HepG2 (cell line): ENCODE measurements around the gene SMYD1. TPM values are rescaled to one million over a fixed set of nuclear protein-coding genes. Genes with fewer than 3 reads are reported as not detected.

Experiments used
- ARHGAP35 ChIP-seq: sonication (generic); formaldehyde crosslinking; IDR thresholded peaks from 2 replicates; pipeline ENCODE4 v1.9.0; 2022; ENCODE audit warnings: mild to moderate bottlenecking, inconsistent platforms, moderate library complexity, missing genetic modification reagents, borderline replicate concordance
- ETV6 ChIP-seq: sonication (generic); formaldehyde crosslinking; conservative IDR thresholded peaks from 2 replicates; pipeline ENCODE4 v1.4.0; 2020; ENCODE audit warnings: missing genetic modification reagents
- HNRNPK ChIP-seq: fragments of 200-400 bp; formaldehyde crosslinking; IDR thresholded peaks from 2 replicates; pipeline ENCODE4 v1.6.1; 2018; ENCODE audit warnings: low read length, low read depth, moderate library complexity, mild to moderate bottlenecking; ENCODE audit not compliant: poor library complexity, severe bottlenecking
- NFKB2 ChIP-seq: sonication (generic); formaldehyde crosslinking; IDR thresholded peaks from 2 replicates; pipeline ENCODE4 v1.4.0; 2020; ENCODE audit warnings: missing genetic modification reagents, borderline replicate concordance
- PITX1 ChIP-seq: sonication (generic); formaldehyde crosslinking; IDR thresholded peaks from 2 replicates; pipeline ENCODE4 v1.5.1; 2020; ENCODE audit warnings: mild to moderate bottlenecking, missing genetic modification reagents
- POLR2A ChIP-seq, 2 experiments: IDR thresholded peaks; 2 replicates each; pipeline ENCODE4 v1.6.1; 2011; ENCODE audit warnings: low read depth in 2 of 2, low read length in 2 of 2, mild to moderate bottlenecking in 1 of 2, moderate library complexity in 1 of 2; ENCODE audit not compliant: insufficient read depth in 1 of 2
- SMC3 ChIP-seq: IDR thresholded peaks from 2 replicates; pipeline ENCODE4 v1.6.1; 2011; ENCODE audit warnings: low read length, improper control_type of control experiment
- SP5 ChIP-seq: IDR thresholded peaks from 2 replicates; pipeline ENCODE4 v1.6.1; 2016; ENCODE audit warnings: low read depth, borderline replicate concordance
- SSRP1 ChIP-seq: IDR thresholded peaks from 2 replicates; pipeline ENCODE4 v1.6.1; 2016; ENCODE audit warnings: control low read depth
- ZKSCAN1 ChIP-seq: fragments of 150-350 bp; IDR thresholded peaks from 2 replicates; pipeline ENCODE4 v1.6.1; 2014; ENCODE audit warnings: low read length
- ZNF333 ChIP-seq: sonication (generic); formaldehyde crosslinking; IDR thresholded peaks from 2 replicates; pipeline ENCODE4 v1.4.0; 2020; ENCODE audit warnings: mild to moderate bottlenecking, missing genetic modification reagents, borderline replicate concordance
- ZNF496 ChIP-seq: sonication (generic); formaldehyde crosslinking; IDR thresholded peaks from 2 replicates; pipeline ENCODE4 v1.8.1; 2023; ENCODE audit warnings: mild to moderate bottlenecking, moderate library complexity, missing genetic modification reagents; ENCODE audit not compliant: insufficient replicate concordance
- ZNF781 ChIP-seq: sonication (generic); formaldehyde crosslinking; IDR thresholded peaks from 2 replicates; pipeline ENCODE4 v1.5.1; 2020; ENCODE audit warnings: borderline replicate concordance, mild to moderate bottlenecking, missing genetic modification reagents; ENCODE audit errors: not compliant biosample characterization
- ZNF788 ChIP-seq: sonication (generic); formaldehyde crosslinking; IDR thresholded peaks from 2 replicates; pipeline ENCODE4 v1.5.0; 2020; ENCODE audit warnings: mild to moderate bottlenecking, missing genetic modification reagents, borderline replicate concordance
- ZNF841 ChIP-seq: sonication (generic); formaldehyde crosslinking; IDR thresholded peaks from 2 replicates; pipeline ENCODE4 v1.8.1; 2023; ENCODE audit warnings: missing genetic modification reagents, borderline replicate concordance
- ZSCAN29 ChIP-seq: sonication (generic); formaldehyde crosslinking; conservative IDR thresholded peaks from 2 replicates; pipeline ENCODE4 v1.4.0; 2020; ENCODE audit warnings: mild to moderate bottlenecking, missing genetic modification reagents
- polyA plus RNA-seq, 8 experiments: library from polyadenylated mRNA; depleted of rRNA in 3 of 8; stranded (reverse) in 7 of 8; unstranded in 1 of 8; fragments of >200 nt; fragmentation: Illumina TruSeq in 4 of 8; extraction: Trizol in 4 of 8; gene quantifications; 2 replicates each; pipeline versions ENCODE4 v1.2.1 to v1.2.3, GENCODE V29; 2011 to 2016; ENCODE audit warnings: low read depth in 4 of 8, missing spikeins in 1 of 8, mixed read lengths in 1 of 8; ENCODE audit not compliant: insufficient read depth in 1 of 8
- total RNA-seq, 5 experiments: library from RNA; depleted of rRNA; stranded (reverse); fragments of >200 nt; fragmentation: Illumina TruSeq; extraction: Trizol; gene quantifications; 2 replicates each; pipeline ENCODE4 v1.2.3, GENCODE V29; 2016; ENCODE audit warnings: low read depth in 1 of 5
- TF ChIP-seq, protein P1 (sequence below): sonication (generic); formaldehyde crosslinking; IDR thresholded peaks from 2 replicates; pipeline ENCODE4 v1.4.0; 2020; ENCODE audit warnings: mild to moderate bottlenecking, missing genetic modification reagents, borderline replicate concordance
- TF ChIP-seq, protein P2 (sequence below): sonication (generic); formaldehyde crosslinking; IDR thresholded peaks from 2 replicates; pipeline ENCODE4 v1.4.0; 2020; ENCODE audit warnings: missing genetic modification reagents
- TF ChIP-seq, protein P3 (sequence below): sonication (generic); formaldehyde crosslinking; IDR thresholded peaks from 2 replicates; pipeline ENCODE4 v1.5.1; 2020; ENCODE audit warnings: mild to moderate bottlenecking, missing genetic modification reagents, moderate library complexity

The SMYD1 gene
- total and polyA plus RNA-seq, 2 of the 13 experiments (the other 11 are each of a cell fraction or from before 2014, with no cell fraction given) = not detected

DNA sequence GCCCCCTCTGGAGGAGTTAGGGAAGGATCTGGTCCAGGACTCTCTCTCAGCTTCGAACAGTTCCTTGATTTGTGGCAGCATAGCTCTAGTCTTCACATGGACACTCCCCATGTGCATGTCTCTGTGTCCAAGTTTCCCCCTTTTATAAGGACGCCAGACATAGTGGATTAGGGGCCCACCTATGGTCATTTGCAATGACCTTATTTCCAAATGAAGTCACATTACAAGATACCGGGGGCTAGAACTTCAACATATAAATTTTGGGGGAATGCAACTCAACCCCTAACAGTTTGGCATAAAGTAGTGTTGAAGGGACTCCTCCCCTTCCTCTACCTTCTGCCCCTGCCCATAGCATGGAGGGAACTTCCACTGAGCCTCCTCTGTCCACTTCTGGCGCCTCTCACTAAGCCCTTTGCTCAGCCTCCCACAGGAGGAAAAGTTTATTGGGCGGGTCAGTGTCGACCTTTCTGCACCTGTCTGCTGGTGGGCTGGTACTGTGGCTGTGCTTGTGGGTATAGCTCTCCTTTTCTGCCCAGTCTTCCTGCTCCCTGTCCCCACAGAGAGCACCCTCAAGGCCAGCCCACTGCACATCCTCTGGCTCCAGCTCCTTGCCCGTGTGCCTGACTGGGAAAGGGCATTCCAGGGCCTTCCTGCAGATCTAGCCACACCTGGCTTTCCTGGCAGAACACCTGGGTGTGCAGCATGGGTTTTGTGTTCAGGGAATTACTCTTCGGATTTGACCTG is 54.7 kb downstream of the SMYD1 start (continued):
- TF ChIP-seq, protein P1, sequence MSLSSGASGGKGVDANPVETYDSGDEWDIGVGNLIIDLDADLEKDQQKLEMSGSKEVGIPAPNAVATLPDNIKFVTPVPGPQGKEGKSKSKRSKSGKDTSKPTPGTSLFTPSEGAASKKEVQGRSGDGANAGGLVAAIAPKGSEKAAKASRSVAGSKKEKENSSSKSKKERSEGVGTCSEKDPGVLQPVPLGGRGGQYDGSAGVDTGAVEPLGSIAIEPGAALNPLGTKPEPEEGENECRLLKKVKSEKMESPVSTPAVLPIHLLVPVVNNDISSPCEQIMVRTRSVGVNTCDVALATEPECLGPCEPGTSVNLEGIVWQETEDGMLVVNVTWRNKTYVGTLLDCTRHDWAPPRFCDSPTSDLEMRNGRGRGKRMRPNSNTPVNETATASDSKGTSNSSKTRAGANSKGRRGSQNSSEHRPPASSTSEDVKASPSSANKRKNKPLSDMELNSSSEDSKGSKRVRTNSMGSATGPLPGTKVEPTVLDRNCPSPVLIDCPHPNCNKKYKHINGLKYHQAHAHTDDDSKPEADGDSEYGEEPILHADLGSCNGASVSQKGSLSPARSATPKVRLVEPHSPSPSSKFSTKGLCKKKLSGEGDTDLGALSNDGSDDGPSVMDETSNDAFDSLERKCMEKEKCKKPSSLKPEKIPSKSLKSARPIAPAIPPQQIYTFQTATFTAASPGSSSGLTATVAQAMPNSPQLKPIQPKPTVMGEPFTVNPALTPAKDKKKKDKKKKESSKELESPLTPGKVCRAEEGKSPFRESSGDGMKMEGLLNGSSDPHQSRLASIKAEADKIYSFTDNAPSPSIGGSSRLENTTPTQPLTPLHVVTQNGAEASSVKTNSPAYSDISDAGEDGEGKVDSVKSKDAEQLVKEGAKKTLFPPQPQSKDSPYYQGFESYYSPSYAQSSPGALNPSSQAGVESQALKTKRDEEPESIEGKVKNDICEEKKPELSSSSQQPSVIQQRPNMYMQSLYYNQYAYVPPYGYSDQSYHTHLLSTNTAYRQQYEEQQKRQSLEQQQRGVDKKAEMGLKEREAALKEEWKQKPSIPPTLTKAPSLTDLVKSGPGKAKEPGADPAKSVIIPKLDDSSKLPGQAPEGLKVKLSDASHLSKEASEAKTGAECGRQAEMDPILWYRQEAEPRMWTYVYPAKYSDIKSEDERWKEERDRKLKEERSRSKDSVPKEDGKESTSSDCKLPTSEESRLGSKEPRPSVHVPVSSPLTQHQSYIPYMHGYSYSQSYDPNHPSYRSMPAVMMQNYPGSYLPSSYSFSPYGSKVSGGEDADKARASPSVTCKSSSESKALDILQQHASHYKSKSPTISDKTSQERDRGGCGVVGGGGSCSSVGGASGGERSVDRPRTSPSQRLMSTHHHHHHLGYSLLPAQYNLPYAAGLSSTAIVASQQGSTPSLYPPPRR = peak; percentile 66
- TF ChIP-seq ZNF781 (CRISPR knock-in tag) = no peak
- TF ChIP-seq ZKSCAN1 = no peak
- peak in 1 of 2 experiments; percentile 89; a peak in 2 of 4 replicates for TF ChIP-seq POLR2A (IDR thresholded peaks at IDR 0.05; ENCODE audit: insufficient read depth in 1 of 2, low read depth in 2 of 2, low read length in 2 of 2)
- TF ChIP-seq HNRNPK = no peak
- TF ChIP-seq ARHGAP35 (CRISPR knock-in tag) = 0 out of 2 replicates have a peak, but pooled peaks have one; percentile 71
- no peak for TF ChIP-seq SMC3
- TF ChIP-seq SP5 = 0 out of 2 replicates have a peak, but pooled peaks have one; percentile 41
- TF ChIP-seq NFKB2 (CRISPR knock-in tag) = peak; percentile 88; the same call in 1 of the 2 replicates
- TF ChIP-seq, protein P2, sequence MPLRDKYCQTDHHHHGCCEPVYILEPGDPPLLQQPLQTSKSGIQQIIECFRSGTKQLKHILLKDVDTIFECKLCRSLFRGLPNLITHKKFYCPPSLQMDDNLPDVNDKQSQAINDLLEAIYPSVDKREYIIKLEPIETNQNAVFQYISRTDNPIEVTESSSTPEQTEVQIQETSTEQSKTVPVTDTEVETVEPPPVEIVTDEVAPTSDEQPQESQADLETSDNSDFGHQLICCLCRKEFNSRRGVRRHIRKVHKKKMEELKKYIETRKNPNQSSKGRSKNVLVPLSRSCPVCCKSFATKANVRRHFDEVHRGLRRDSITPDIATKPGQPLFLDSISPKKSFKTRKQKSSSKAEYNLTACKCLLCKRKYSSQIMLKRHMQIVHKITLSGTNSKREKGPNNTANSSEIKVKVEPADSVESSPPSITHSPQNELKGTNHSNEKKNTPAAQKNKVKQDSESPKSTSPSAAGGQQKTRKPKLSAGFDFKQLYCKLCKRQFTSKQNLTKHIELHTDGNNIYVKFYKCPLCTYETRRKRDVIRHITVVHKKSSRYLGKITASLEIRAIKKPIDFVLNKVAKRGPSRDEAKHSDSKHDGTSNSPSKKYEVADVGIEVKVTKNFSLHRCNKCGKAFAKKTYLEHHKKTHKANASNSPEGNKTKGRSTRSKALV (CRISPR knock-in tag) = peak; percentile 69; the same call in 1 of the 2 replicates
- peak; percentile 36; the same call in 1 of the 2 replicates for TF ChIP-seq PITX1 (CRISPR knock-in tag)
- no peak for TF ChIP-seq ZNF333 (CRISPR knock-in tag)
- TF ChIP-seq ZNF788 (CRISPR knock-in tag) = peak; percentile 35; the same call in 1 of the 2 replicates
- TF ChIP-seq SSRP1 (CRISPR knock-in tag) = peak; percentile 73; the same call in 1 of the 2 replicates
- TF ChIP-seq ETV6 = peak; percentile 61; the same call in 1 of the 2 replicates
- TF ChIP-seq, protein P3, sequence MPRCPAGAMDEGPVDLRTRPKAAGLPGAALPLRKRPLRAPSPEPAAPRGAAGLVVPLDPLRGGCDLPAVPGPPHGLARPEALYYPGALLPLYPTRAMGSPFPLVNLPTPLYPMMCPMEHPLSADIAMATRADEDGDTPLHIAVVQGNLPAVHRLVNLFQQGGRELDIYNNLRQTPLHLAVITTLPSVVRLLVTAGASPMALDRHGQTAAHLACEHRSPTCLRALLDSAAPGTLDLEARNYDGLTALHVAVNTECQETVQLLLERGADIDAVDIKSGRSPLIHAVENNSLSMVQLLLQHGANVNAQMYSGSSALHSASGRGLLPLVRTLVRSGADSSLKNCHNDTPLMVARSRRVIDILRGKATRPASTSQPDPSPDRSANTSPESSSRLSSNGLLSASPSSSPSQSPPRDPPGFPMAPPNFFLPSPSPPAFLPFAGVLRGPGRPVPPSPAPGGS (CRISPR knock-in tag) = no peak
- 0 out of 2 replicates have a peak, but pooled peaks have one; percentile 41 for TF ChIP-seq ZNF841 (CRISPR knock-in tag)
- 0 out of 2 replicates have a peak, but pooled peaks have one; percentile 41 for TF ChIP-seq ZSCAN29 (CRISPR knock-in tag)
- no peak for TF ChIP-seq ZNF496 (CRISPR knock-in tag)
